Cardiac septum (tissue), 1 donor: ENCODE results near the gene TPRA1. TPM values are rescaled to one million over a fixed set of nuclear protein-coding genes. Genes with fewer than 3 reads are reported as not detected.
"Not testable (repeated sequence)": the region's sequence is repeated elsewhere in the genome, so short reads cannot be mapped to it uniquely, and the experiment has no call there.

ENCODE experiments used
- DNase-seq: peaks from one replicate; pipeline ENCODE4 v3.0.0-alpha.2; 2020; ENCODE audit warnings: low spot score
- intact Hi-C: fragments of 100-400 bp; cut with DNase I; formaldehyde crosslinking; loops from one replicate; pipeline ENCODE4 v1.14.0; 2022
- total RNA-seq: library from RNA; stranded (reverse); fragmentation: NEBNext Ultra II Directional; extraction: Animal tissue kit (Norgen Biotek cat#: 25700); gene quantifications from one replicate; pipeline ENCODE4 v1.2.1, GENCODE V29; 2021
- donor health status: DM: no; HTN: no; CAD: no.

TPRA1 gene
- total RNA-seq, 1 donor from 2014 or later: 17.3 TPM

- DNase-seq: peak; percentile 63
- intact Hi-C loops: no loop called here
Observed at GRCh38 chr3:127620637-127621375, 30.3 kb upstream of the TPRA1 start.

- intact Hi-C loops: no loop called here
- DNase-seq: no peak
Observed at GRCh38 chr3:127618891-127619290, 28.4 kb upstream of the TPRA1 start.

DNA sequence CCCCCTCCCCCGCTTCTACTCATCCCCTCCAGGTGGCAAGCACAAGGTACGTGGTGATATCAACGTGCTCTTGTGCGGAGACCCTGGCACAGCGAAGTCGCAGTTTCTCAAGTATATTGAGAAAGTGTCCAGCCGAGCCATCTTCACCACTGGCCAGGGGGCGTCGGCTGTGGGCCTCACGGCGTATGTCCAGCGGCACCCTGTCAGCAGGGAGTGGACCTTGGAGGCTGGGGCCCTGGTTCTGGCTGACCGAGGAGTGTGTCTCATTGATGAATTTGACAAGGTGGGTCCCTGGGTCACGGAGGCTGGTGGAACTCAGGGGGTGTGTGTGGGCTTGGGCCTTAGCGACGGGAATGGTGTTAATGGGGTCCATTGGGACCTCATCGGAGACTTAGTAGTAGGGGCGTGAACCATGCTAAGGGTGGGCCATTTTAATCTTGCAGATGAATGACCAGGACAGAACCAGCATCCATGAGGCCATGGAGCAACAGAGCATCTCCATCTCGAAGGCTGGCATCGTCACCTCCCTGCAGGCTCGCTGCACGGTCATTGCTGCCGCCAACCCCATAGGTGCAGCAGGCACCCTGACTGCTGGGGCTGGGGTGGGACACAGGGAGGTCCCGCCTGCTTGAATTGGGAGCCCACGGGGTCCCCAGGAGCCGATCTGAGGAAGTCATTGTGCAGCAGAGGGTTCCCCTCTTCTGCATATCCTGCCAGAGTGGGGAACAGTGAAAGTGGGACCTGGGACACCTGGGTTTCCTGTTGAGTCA, 26.5 kb upstream of the TPRA1 start:
- intact Hi-C loops: no loop called here
- no peak for DNase-seq

GRCh38 chr3:127615631-127616305, 25.2 kb upstream of the TPRA1 start:
- peak; percentile 22 for DNase-seq
- intact Hi-C loops: no loop called here

DNA sequence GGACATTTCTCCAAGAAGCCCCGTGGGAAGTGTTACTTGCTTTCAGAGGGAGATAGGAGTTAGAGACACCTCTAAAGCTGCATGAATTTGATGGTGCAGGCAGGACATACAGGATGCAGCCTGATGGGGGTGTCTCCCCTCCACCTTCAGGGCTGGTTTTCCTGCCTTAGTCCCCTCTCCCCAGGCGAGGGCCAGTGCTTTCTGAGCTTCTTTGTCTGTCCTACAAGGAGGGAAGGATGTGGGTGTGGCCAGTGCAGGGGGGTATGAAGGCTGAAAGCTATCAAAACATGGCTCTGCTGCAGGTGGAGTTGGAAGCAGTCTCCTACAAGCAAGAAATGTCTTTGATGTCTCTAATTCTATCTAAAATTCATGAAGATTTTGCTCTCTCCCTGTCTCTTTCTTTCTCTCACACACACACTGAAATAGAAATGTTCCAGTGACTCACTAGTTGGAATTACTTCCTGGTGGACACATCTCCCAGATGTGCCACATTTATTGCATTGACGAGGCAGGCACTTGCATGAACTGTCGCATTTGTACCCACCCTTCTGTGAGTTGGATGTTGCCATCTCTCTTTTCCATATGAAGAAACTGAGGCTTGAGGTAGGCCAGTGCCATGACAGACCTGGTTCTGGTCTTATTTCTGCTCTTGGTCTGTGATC, 24.5 kb upstream of the TPRA1 start:
- DNase-seq: no peak
- intact Hi-C loops: no loop called here

DNA sequence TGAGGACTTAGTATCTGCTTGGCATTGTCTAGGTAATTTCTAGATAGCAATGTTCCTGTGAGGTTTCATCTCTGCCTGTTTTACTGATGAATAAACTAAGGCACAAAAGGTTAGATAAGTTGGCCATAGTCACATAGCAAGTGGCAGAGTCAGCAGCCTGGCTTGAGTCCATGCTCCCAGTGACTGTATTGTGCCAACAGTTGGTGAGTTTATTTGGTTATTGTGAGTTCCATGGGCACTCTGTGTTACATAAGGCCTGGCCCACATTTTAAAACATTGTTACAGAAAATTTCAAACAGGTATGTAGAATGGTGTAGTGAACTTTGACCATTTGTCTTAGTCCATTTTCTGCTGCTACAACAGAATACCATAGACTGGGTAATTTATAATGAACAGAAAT, 22.9 kb upstream of the TPRA1 start:
- intact Hi-C loops: no loop called here
- DNase-seq: peak; percentile 38

DNA sequence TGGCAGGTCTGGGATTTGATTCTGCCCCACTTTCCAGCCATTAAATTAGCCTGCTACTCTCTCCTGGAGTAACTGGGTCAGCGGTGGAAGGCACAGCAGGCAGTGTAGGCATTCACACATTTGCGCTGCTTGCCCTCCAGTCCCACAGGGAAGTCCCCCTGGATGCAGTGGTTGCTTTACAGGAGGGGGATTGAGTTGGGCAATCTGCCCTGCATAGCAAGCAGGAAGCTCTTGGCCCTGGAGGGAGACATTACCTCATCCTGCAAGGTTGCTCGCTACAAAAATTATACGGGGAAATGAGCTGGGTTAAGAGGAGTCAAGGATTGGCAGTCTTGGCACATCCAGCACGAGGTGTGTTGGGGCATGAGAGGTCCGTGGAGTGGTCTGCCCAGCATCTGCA, 22.4 kb upstream of the TPRA1 start:
- intact Hi-C loops: no loop called here
- DNase-seq: peak; percentile 29

GRCh38 chr3:127611251-127611650, 20.7 kb upstream of the TPRA1 start:
- intact Hi-C loops: no loop called here
- peak; percentile 50 for DNase-seq

DNA sequence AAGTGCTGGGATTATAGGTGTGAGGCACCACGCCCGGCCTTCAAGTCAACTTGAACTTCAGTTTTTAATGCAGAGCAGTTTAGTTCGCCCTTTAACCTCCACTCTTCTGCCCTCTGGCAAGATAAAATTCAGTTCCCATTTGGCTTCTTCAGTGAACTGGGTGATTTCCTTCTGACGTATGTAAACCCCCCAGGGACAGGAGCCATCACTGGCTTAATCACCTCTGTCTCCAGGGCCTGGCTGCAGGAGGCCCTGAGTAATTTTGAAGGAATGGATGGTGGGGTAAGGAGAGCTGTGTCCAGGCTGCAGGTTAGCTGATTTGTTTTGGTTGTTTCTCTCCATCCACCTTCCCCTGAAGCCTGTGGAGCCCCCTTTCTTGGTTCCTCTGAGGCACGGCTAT, 19.6 kb upstream of the TPRA1 start:
- intact Hi-C loops: no loop called here
- DNase-seq: peak; percentile 14

GRCh38 chr3:127608362-127608718, 17.8 kb upstream of the TPRA1 start:
- DNase-seq: peak; percentile 83
- intact Hi-C loops: no loop called here

DNA sequence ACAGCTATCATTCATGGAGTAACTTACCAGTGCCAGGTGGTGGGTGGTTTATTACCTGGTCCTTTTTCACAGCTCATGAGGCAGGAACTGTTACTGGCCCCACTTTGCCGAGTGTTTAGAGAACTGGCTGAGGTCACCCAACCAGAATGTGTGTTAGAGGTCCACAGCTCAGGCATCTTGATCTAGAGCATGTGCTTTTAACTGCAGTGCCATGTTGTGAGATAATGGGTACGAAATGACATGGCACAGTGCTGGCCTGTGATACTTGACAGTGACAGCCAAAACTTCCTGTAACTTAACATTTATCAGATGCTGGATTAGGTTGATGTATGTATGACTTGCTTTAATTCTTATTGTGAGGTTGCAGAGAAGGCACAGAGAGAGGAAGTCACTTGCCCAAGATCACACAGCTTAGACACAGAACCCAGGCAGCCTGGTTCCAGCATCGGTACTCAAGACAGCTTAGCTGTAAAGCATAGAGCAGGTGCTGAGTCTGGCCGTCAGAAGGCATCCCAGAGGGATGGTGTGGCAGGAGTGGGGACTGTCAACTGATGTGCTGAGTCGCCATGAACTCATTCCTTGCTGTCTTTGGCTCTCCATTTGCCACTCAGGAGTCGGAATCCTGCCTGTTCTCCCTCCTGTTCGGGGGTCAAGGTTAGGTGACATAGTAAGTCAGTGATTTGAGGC, 17.3 kb upstream of the TPRA1 start:
- peak; percentile 74 for DNase-seq
- intact Hi-C loops: loop anchor here (2.0 kb wide), 1 partner anchor 65 kb away; the partner anchor contains the start of gene ABTB1

DNA sequence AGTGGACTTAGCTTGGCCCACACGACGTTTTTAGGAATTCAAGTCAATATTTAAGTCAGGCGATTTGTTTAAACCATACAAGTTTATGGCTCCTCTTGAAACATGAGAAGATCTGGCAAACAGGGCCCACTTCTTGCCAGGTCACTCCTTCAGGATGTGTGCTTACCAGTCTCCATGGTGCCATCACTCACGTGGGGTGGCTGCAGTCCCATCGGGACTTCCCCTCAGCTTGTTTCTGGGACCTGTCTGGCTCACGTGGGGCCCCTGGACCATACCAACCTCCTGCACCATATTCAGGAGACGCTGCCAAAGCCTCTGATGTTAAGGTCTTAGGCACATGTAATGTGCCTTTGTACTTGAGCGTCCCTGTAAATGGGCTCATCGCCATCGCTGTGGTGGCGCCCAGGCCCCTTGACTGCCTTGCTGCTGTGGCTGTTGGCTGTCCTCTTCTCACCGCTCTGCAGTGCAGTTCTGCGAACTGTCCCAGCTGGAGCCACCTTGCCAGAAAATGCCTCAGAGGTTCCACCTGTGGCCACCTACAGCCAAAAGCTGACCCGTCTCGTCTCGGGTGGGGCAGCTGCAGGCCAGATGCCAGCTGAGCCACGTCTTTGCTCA, 16.6 kb upstream of the TPRA1 start:
- DNase-seq: no peak
- intact Hi-C loops: loop anchor here (2.0 kb wide), 1 partner anchor 66 kb away; the partner anchor contains the start of gene ABTB1

- intact Hi-C loops: loop anchor here (2.0 kb wide), 1 partner anchor 67 kb away; the partner anchor contains the start of gene ABTB1
- no peak for DNase-seq
Observed at GRCh38 chr3:127606086-127606805, 15.7 kb upstream of the TPRA1 start.

DNA sequence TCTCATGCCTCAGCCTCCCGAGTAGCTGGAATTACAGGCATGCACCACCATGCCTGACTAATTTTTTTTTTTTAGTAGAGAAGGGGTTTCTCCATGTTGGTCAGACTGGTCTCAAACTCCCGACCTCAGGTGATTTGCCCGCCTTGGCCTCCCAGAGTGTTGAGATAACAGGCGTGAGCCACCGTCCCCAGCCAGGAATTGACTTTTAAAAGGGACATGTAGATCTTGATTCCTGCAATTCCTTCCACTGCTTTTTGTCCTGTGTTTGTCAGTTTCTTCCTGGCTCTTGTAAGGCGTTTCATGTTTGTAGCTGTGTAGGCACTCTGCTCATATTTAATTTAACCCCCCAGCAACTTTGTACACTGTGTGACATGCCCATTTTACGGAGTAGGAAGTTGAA, 15.0 kb upstream of the TPRA1 start:
- DNase-seq, intact Hi-C loops: not testable (repeated sequence)

DNA sequence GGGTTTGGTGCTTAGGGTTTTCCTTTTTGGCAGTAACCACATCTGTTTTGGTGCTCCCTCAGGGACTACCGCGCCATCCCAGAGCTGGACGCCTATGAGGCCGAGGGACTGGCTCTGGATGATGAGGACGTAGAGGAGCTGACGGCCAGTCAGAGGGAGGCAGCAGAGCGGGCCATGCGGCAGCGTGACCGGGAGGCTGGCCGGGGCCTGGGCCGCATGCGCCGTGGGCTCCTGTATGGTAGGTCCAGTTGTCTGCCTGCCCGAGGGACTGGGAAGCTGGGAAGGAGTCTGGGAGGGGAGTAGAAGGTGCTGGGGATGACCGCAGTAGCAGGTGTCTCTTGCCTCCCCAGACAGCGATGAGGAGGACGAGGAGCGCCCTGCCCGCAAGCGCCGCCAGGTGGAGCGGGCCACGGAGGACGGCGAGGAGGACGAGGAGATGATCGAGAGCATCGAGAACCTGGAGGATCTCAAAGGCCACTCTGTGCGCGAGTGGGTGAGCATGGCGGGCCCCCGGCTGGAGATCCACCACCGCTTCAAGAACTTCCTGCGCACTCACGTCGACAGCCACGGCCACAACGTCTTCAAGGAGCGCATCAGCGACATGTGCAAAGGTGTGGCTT, 14.1 kb upstream of the TPRA1 start:
- intact Hi-C loops: no loop called here

DNA sequence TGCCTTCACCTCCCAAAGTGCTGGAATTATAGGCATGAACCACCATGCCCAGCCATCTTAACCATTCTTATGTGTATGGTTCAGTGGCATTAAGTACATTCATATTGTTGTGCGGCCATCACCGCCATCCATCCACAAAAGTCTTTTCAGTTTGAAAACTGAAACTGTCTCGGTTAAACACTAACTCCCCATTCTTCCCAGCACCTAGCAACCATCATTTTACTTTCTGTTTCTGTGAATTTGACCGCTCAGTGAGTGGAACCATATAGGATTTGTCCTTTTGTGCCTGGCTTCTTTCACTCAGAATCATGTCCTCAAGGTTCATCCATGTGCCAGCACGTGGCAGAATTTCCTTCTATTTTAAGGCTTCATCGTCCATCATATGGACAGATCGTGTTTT, 13.5 kb upstream of the TPRA1 start:
- no peak for DNase-seq
- intact Hi-C loops: no loop called here

More for the DNA sequence above, 14.1 kb upstream of the TPRA1 start:
- no peak for DNase-seq

DNA sequence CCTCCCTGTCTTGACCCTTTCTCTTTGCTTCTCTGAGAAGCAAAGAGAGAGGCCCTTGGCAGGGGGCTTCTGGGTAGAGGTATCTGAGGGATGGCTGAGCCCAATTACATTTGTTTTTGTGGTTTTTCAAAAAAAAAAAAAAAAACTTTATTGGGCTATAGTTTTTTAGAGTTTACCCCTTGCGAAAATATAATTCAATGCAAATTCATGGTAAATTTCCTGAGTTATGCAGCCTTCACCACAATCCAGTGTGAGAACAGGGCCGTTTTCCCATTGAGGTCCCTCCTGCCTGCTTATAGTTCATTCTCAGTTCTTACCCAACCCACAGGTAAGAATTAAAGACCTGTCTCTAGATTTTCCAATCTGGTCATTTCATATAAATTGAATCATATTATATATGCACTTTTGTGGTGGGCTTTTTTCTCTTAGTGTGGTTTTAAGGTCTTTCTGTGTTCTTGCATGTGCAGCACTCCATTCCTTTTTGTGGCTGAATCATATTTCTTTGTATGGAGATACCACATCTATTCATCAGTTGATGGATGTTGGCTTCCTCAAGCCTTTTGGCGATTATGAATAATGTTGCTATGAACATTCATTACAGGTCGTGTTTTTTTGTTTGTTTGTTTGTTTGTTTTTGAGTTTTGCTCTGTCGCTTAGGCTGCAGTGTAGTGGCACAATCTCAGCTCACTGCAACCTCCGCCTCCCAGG, 10.4 kb upstream of the TPRA1 start:
- no peak for DNase-seq
- intact Hi-C loops: no loop called here
